Measurements from ENCODE around the gene LENEP. TPM values are rescaled to one million over a fixed set of nuclear protein-coding genes. Genes with fewer than 3 reads are reported as not detected.

Gene LENEP
- total RNA-seq, 2 donors from 2014 or later = not detected

- Histone ChIP-seq H3K27ac (peak overlapping the region; percentile 98 to 99), H3K36me3 (no peaks in the 10 kb centered on the region), H3K27me3 (replicated peaks; ENCODE audit: insufficient read depth) (no peaks in the 10 kb centered on the region), H3K9me3 (no peaks in the 10 kb centered on the region), H3K4me3 (peak overlapping the region in 1 of 2 donors; percentile 82), H3K4me1 (replicated peaks) (peaks cover 14% of the 10 kb centered on the region)
- intact Hi-C loops (cut with DNase I) = no loop called here
- 55% methylated on average over 3 of the region's 3 CpGs for WGBS
- DNase-seq (ENCODE audit: low spot score) = no peak
- TF ChIP-seq POLR2A (IDR thresholded peaks at IDR 0.05) (no peak), CTCF (IDR thresholded peaks at IDR 0.05) (no peak), POLR2AphosphoS5 (IDR thresholded peaks at IDR 0.05) (no peak)
These were observed 21.2 kb upstream of the LENEP start for GRCh38 chr1:154972213-154972516.

- peak overlapping the region; percentile 52 to 82 for H3K4me3 ChIP-seq
- intact Hi-C loops (cut with DNase I) = no loop called here
- no peak for TF ChIP-seq CTCF (IDR thresholded peaks at IDR 0.05)
- peak; percentile 50 for TF ChIP-seq POLR2A (IDR thresholded peaks at IDR 0.05)
- TF ChIP-seq POLR2AphosphoS5 (IDR thresholded peaks at IDR 0.05) = peak; percentile 95
- peak overlapping the region; percentile 98 to 99 for H3K27ac ChIP-seq
- H3K36me3 ChIP-seq = no peaks in the 10 kb centered on the region
- H3K9me3 ChIP-seq = no peaks in the 10 kb centered on the region
- H3K4me1 ChIP-seq (replicated peaks) = peaks cover 14% of the 10 kb centered on the region
- no peaks in the 10 kb centered on the region for H3K27me3 ChIP-seq (replicated peaks; ENCODE audit: insufficient read depth)
- DNase-seq (ENCODE audit: low spot score) = peak; percentile 87
- 25% methylated on average over 18 of the region's 18 CpGs for WGBS
These were observed 20.7 kb upstream of the LENEP start for GRCh38 chr1:154972517-154973343.

- Histone ChIP-seq H3K9me3 (no peaks in the 10 kb centered on the region), H3K27me3 (replicated peaks; ENCODE audit: insufficient read depth) (no peaks in the 10 kb centered on the region), H3K36me3 (no peaks in the 10 kb centered on the region), H3K4me3 (peak overlapping the region; percentile 52 to 82), H3K27ac (peak overlapping the region; percentile 98 to 99), H3K4me1 (replicated peaks) (peaks cover 14% of the 10 kb centered on the region)
- intact Hi-C loops (cut with DNase I) = loop anchor here (2.0 kb wide), 1 partner anchor 27 kb away; no protein-coding TSS in a partner anchor
- WGBS = 6% methylated on average over 37 of the region's 37 CpGs
- peak; percentile 97 for DNase-seq (ENCODE audit: low spot score)
- TF ChIP-seq POLR2AphosphoS5 (IDR thresholded peaks at IDR 0.05) (peak; percentile 88), CTCF (IDR thresholded peaks at IDR 0.05) (peak in 2 of 4 experiments; percentile 12 to 45), POLR2A (IDR thresholded peaks at IDR 0.05) (peak; percentile 83)
These were observed 19.9 kb upstream of the LENEP start for GRCh38 chr1:154973344-154974101.

- DNase-seq (ENCODE audit: low spot score) = peak; percentile 99
- peak within 1 kb of the TSS; percentile 98 to 99 for H3K27ac ChIP-seq
- no peaks in the 10 kb centered on the region for H3K9me3 ChIP-seq
- TF ChIP-seq POLR2AphosphoS5 (IDR thresholded peaks at IDR 0.05) (peak; percentile 86), POLR2A (IDR thresholded peaks at IDR 0.05) (peak; percentile 60), CTCF (IDR thresholded peaks at IDR 0.05) (no peak)
- WGBS = under 1% methylated on average over 47 of the region's 47 CpGs
- intact Hi-C loops (cut with DNase I) = loop anchor here (2.0 kb wide), 1 partner anchor 27 kb away; no protein-coding TSS in a partner anchor
- peak within 1 kb of the TSS; percentile 52 to 82 for H3K4me3 ChIP-seq
- no peaks in the 10 kb centered on the region for H3K36me3 ChIP-seq
- peaks cover 14% of the 10 kb centered on the region for H3K4me1 ChIP-seq (replicated peaks)
- H3K27me3 ChIP-seq (replicated peaks; ENCODE audit: insufficient read depth) = no peaks in the 10 kb centered on the region
These were observed 19.1 kb upstream of the LENEP start, which contains the start of gene CKS1B for GRCh38 chr1:154974102-154974807. CKS1B (plus strand) TSS chr1:154974681; CDS start chr1:154974746, 65 bp downstream.
